Naive thymus-derived CD8-positive, alpha-beta T cell (primary cell): ENCODE measurements around the gene UGP2. TPM values are rescaled to one million over a fixed set of nuclear protein-coding genes. Genes with fewer than 3 reads are reported as not detected.
A peak's percentile ranks its signal among the peaks of the same experiment; 100 is the strongest.

Experiments used
- ATAC-seq, 2 donors: fragments of 150-1000 bp; cut with Tn5 transposase in 1 of 2; sonication (Bioruptor Pico), chemical (Tn5 transposase) in 1 of 2; 1 replicate in 1 of 2; 2 replicates in 1 of 2; pipeline ENCODE4 v1.10.0; 2021; ENCODE audit warnings: mild to moderate bottlenecking in 2 of 2, moderate library complexity in 2 of 2
- POLR2A ChIA-PET: fragments of 350-600 bp; sonication (Branson Sonifier 250); formaldehyde crosslinking; loops from one replicate; lab custom pipeline; 2021; ENCODE audit warnings: antibody characterized with exemption; lab: Charles Lee
- DNase-seq, 10 donors: peaks; one replicate each; pipeline versions ENCODE4 v3.0.0 to v3.0.0-alpha.2; 2020 to 2022
- H3K27ac Mint-ChIP-seq, 10 donors: one replicate each; pipeline ENCODE4 v1.8.0; 2020 to 2022; ENCODE audit warnings: mild to moderate bottlenecking in 10 of 10, mixed read lengths in 10 of 10, moderate library complexity in 4 of 10, inconsistent platforms in 1 of 10
- H3K27me3 Mint-ChIP-seq, 5 donors: one replicate each; pipeline ENCODE4 v1.8.0; 2021 to 2022; ENCODE audit warnings: mixed read lengths in 5 of 5
- H3K36me3 Mint-ChIP-seq, 3 donors: one replicate each; pipeline ENCODE4 v1.8.0; 2020 to 2022; ENCODE audit warnings: mixed read lengths in 3 of 3, mild to moderate bottlenecking in 2 of 3, inconsistent platforms in 1 of 3
- H3K4me1 Mint-ChIP-seq, 4 donors: one replicate each; pipeline ENCODE4 v1.8.0; 2021 to 2022; ENCODE audit warnings: mixed read lengths in 4 of 4
- H3K4me3 Mint-ChIP-seq, 10 donors: one replicate each; pipeline ENCODE4 v1.8.0; 2020 to 2022; ENCODE audit warnings: mild to moderate bottlenecking in 10 of 10, mixed read lengths in 10 of 10, moderate library complexity in 6 of 10, inconsistent platforms in 1 of 10
- H3K9me3 Mint-ChIP-seq, 9 donors: one replicate each; pipeline ENCODE4 v1.8.0; 2020 to 2022; ENCODE audit warnings: mixed read lengths in 9 of 9, mild to moderate bottlenecking in 3 of 9, inconsistent platforms in 1 of 9, moderate library complexity in 1 of 9
- polyA plus RNA-seq, 3 donors: library from polyadenylated mRNA; unstranded; fragments of 300-500 nt; fragmentation: Illumina TruSeq; gene quantifications; one replicate each; pipeline ENCODE4 v1.2.3, GENCODE V29; 2021
- total RNA-seq, 8 experiments: library from RNA in 2 of 8; stranded (reverse) in 2 of 8; gene quantifications; one replicate each; pipeline ENCODE4 v1.2.3 and lab custom pipeline; 2021 to 2026

Gene UGP2
- total and polyA plus RNA-seq, 5 experiments from 2014 or later: 77.2 to 148 (median 112) TPM

- no peak overlapping the region for H3K4me3 Mint-ChIP-seq
- H3K9me3 Mint-ChIP-seq: no peaks in the 10 kb centered on the region
- POLR2A ChIA-PET: no interaction called here
- ATAC-seq (no peak), DNase-seq (no peak)
- peaks cover 0 to 9% (median 2%) of the 10 kb centered on the region in 5 donors for H3K27me3 Mint-ChIP-seq
- no peak overlapping the region for H3K27ac Mint-ChIP-seq
- H3K36me3 Mint-ChIP-seq: no peaks in the 10 kb centered on the region
- no peaks in the 10 kb centered on the region for H3K4me1 Mint-ChIP-seq
Observed at GRCh38 chr2:63819256-63819655, 22.4 kb upstream of the UGP2 start.

DNA sequence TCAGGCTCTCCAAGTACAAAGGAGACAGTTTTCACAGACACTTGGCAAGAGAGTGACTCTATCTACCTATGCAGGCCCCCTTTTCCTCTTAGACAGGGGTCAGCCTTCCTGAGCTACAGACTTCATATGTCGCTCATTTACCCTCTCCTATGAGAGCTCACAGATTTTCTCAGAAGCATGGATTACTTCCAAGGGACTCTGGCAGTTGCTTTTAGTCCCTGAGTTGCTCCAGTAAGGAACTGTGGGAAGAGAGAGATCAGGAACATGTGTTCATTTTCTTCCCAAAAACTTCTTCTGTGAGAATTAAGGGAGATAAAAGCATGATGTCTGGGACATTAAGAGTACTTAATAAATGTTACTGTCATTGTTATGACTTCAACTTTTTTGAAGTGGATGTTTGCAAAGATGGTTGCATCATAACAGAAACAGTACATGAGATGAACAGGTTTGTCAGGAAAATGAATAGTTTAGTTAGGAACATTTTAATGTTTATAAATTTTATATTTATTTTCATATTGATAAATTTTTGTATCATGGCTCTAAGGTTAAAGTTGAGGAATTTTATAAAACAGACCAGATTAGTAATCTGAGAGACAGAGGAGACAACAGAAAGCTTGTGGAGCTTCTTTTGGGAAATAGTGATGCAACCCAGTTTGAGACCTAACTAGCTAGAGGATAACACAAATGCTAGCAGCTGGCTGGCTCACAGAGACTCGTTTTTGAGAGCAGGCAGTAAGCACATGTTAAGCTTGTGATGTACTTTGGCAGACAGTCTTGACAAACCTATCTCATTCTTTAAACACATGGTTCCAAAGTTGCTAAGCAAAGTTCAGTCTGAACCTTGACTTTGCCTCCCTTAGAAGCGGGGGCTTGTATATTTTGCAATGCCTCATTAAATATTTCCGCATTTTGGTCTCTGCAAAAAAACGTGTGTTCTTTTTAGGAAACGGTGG, 21.7 kb upstream of the UGP2 start:
- Mint-ChIP-seq H3K27ac (no peak overlapping the region), H3K9me3 (no peaks in the 10 kb centered on the region), H3K4me1 (no peaks in the 10 kb centered on the region), H3K27me3 (peaks cover 0 to 9% (median 2%) of the 10 kb centered on the region in 5 donors), H3K36me3 (no peaks in the 10 kb centered on the region), H3K4me3 (no peak overlapping the region)
- DNase-seq (no peak), ATAC-seq (no peak)
- POLR2A ChIA-PET: no interaction called here

DNA sequence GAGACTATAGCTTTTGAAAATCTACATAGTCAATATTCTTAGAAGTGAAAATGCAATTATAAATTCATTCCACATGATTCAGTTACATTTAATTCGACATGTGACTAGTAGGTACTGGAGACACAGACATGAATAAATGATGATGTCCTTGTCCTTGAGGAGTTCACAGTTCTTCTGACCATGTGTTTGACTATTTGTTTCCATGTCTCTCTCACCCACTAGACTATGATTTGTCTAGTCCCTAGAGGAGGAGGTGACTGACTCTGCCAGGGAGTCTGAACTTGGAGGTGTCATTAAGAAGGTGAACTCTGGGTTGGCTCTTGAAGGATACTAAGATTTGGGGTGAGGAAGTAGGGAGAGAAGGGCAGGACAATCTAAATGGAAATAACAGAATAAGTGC, 20.7 kb upstream of the UGP2 start:
- ATAC-seq: no peak
- Mint-ChIP-seq H3K27me3 (peaks cover 0 to 9% (median 2%) of the 10 kb centered on the region in 5 donors), H3K4me1 (no peaks in the 10 kb centered on the region), H3K27ac (no peak overlapping the region), H3K9me3 (no peaks in the 10 kb centered on the region), H3K4me3 (no peak overlapping the region), H3K36me3 (no peaks in the 10 kb centered on the region)
- POLR2A ChIA-PET: no interaction called here
- DNase-seq: no peak

- Mint-ChIP-seq H3K9me3 (no peaks in the 10 kb centered on the region), H3K36me3 (no peaks in the 10 kb centered on the region), H3K4me1 (no peaks in the 10 kb centered on the region), H3K4me3 (no peak overlapping the region), H3K27me3 (peaks cover 0 to 9% (median 2%) of the 10 kb centered on the region in 5 donors), H3K27ac (no peak overlapping the region)
- no peak for DNase-seq
- POLR2A ChIA-PET: no interaction called here
- ATAC-seq: no peak
Observed at GRCh38 chr2:63821396-63821795, 20.3 kb upstream of the UGP2 start.

- Mint-ChIP-seq H3K27me3 (peaks cover 0 to 9% (median 2%) of the 10 kb centered on the region in 5 donors), H3K9me3 (no peaks in the 10 kb centered on the region), H3K4me3 (no peak overlapping the region), H3K4me1 (no peaks in the 10 kb centered on the region), H3K36me3 (no peaks in the 10 kb centered on the region), H3K27ac (no peak overlapping the region)
- no peak for DNase-seq
- POLR2A ChIA-PET: no interaction called here
- no peak for ATAC-seq
Observed at GRCh38 chr2:63822478-63822877, 19.2 kb upstream of the UGP2 start.

DNA sequence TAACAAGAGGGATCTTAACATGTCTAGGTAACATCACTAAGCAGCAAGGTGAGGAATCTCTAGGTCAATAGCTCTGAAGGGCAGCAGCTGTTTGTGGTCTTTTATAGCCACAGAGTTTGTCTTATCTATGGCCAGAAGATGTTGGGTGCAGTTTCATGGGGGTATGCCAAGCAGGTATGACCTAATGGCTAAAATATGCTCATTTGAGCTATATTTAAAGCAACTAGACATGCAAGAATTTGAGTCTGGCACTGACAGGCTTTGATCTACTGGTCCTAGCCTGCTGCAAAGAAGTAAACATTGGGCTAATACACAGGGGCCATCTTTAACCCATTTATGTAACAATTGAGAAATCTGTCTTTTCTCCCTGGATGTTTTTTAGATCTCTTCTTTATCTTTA, 13.9 kb upstream of the UGP2 start:
- no peak overlapping the region for H3K4me3 Mint-ChIP-seq
- no peaks in the 10 kb centered on the region for H3K4me1 Mint-ChIP-seq
- H3K27ac Mint-ChIP-seq: no peak overlapping the region
- H3K36me3 Mint-ChIP-seq: no peaks in the 10 kb centered on the region
- ATAC-seq (no peak), DNase-seq (no peak)
- H3K27me3 Mint-ChIP-seq: peaks cover 4 to 18% (median 9%) of the 10 kb centered on the region in 5 donors
- POLR2A ChIA-PET: no interaction called here
- no peaks in the 10 kb centered on the region for H3K9me3 Mint-ChIP-seq

- H3K9me3 Mint-ChIP-seq: no peaks in the 10 kb centered on the region
- H3K4me3 Mint-ChIP-seq: no peak overlapping the region
- DNase-seq (no peak), ATAC-seq (no peak)
- H3K36me3 Mint-ChIP-seq: no peaks in the 10 kb centered on the region
- peaks cover 4 to 9% (median 6%) of the 10 kb centered on the region in 5 donors for H3K27me3 Mint-ChIP-seq
- H3K4me1 Mint-ChIP-seq: no peaks in the 10 kb centered on the region
- POLR2A ChIA-PET: interaction anchor here (1.2 kb wide), 1 partner anchor 10 kb away, joined by 3 read pairs; the partner anchor contains the start of gene UGP2
- H3K27ac Mint-ChIP-seq: no peak overlapping the region
Observed at GRCh38 chr2:63831176-63831575, 10.5 kb upstream of the UGP2 start.

DNA sequence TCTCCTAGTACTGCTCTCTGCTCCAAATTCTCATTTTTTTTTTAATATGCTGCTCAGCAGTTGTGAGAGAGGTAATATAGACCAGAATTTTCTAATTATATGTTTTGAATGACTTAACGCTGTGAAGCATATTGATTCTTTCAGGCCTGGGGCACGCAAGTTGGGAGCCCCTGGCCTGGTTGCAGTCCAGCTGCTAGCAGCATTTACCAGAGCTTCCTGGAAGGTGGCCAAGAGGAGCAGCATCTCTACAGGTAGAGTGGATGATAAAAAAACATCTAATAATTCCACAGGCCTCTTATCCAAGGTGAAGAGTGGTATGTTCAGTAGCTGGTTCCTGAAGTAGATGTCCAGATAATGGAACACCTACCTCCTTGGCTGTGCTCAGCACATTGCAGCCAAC, 7.3 kb upstream of the UGP2 start:
- no peak for ATAC-seq

GRCh38 chr2:63837036-63837594, 4.6 kb upstream of the UGP2 start:
- Mint-ChIP-seq H3K4me3 (no peak overlapping the region), H3K4me1 (peaks cover 0 to 14% (median 8%) of the 10 kb centered on the region in 4 donors), H3K36me3 (no peaks in the 10 kb centered on the region), H3K27ac (no peak overlapping the region), H3K9me3 (no peaks in the 10 kb centered on the region), H3K27me3 (peaks cover 0 to 2% (median 0%) of the 10 kb centered on the region in 5 donors)
- POLR2A ChIA-PET: no interaction called here
- no peak for ATAC-seq
- DNase-seq: no peak

More for the DNA sequence above, 7.3 kb upstream of the UGP2 start:
- no peaks in the 10 kb centered on the region for H3K9me3 Mint-ChIP-seq
- H3K27ac Mint-ChIP-seq: no peak overlapping the region
- peaks cover 4 to 9% (median 6%) of the 10 kb centered on the region in 5 donors for H3K27me3 Mint-ChIP-seq
- no peaks in the 10 kb centered on the region for H3K36me3 Mint-ChIP-seq
- POLR2A ChIA-PET: interaction anchor here (0.6 kb wide), 1 partner anchor 60 kb away, joined by 3 read pairs; no protein-coding TSS in a partner anchor
- H3K4me3 Mint-ChIP-seq: no peak overlapping the region
- no peak for DNase-seq
- peaks cover 0 to under 1% (median 0%) of the 10 kb centered on the region in 4 donors for H3K4me1 Mint-ChIP-seq

DNA sequence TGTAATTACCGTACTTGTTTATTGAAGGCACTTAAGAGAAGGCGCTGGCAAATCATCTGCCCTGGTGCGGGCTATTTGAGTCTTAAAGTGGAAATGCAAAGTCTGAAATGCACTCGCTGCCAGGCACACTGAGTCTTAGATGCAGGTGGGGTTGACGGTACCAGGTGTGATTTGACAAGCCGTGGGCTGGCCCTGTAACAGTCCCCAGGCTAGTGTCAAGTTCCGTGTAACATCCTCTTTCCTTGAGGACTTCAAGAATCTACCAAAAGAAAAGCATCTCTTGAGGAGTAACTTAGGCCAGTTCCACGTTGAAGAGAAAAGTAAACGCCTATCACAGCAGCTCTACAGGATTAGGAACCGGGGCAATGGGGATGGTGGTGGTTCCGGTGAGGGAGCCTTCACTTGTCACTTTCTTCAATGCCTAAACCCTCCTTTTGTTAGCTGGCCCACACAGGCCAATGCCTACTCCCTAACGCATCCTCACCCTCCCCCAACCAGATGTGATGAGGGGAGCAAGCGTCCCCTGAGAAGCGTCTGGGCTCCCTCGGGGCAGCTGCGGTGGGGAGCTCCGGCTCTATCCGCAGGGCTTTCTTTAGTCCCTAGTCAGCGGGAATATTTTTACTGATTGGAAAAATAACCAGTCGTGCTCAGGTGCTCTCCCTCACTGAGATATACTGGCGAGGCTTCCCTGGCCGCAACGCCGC, 1.5 kb upstream of the UGP2 start:
- peak; percentile 14 to 19 for ATAC-seq
- H3K27me3 Mint-ChIP-seq: no peaks in the 10 kb centered on the region
- H3K9me3 Mint-ChIP-seq: no peaks in the 10 kb centered on the region
- POLR2A ChIA-PET: interaction anchor here (1.4 to 3.8 kb wide), 8 partner anchors 10 to 1387 kb away, joined by 3 to 40 read pairs (median 10); partner anchors contain the start of genes ACTR2, MDH1 and WDPCP
- H3K27ac Mint-ChIP-seq: peak overlapping the region; percentile 95 to 99 (median 99)
- H3K4me1 Mint-ChIP-seq: peaks cover 13 to 45% (median 38%) of the 10 kb centered on the region in 4 donors
- peak overlapping the region; percentile 94 to 100 (median 98) for H3K4me3 Mint-ChIP-seq
- DNase-seq: peak in 1 of 10 donors; percentile 2
- peaks cover 0 to 3% (median 0%) of the 10 kb centered on the region in 3 donors for H3K36me3 Mint-ChIP-seq

- Mint-ChIP-seq H3K4me1 (peaks cover 15 to 51% (median 43%) of the 10 kb centered on the region in 4 donors), H3K27me3 (no peaks in the 10 kb centered on the region), H3K9me3 (no peaks in the 10 kb centered on the region), H3K36me3 (peaks cover 0 to 6% (median 0%) of the 10 kb centered on the region in 3 donors), H3K4me3 (peak overlapping the region; percentile 94 to 100 (median 98)), H3K27ac (peak overlapping the region; percentile 95 to 99 (median 99))
- DNase-seq (peak; percentile 94 to 98 (median 97)), ATAC-seq (peak; percentile 90)
- POLR2A ChIA-PET: interaction anchor here (0.8 to 3.8 kb wide), 12 partner anchors 9 to 1387 kb away, joined by 3 to 40 read pairs (median 6); partner anchors contain the start of genes ACTR2, MDH1 and WDPCP
Observed at GRCh38 chr2:63840785-63841253, 877 bp upstream of the UGP2 start.
